GM12873 (cell line): ENCODE data around the gene NEUROD1.

ENCODE experiments used
- TF ChIP-seq, protein P1 (sequence below): IDR thresholded peaks from 2 replicates; pipeline ENCODE4 v1.5.1; 2012; ENCODE audit warnings: low read depth, mild to moderate bottlenecking, moderate library complexity, low read length, control low read depth; ENCODE audit not compliant: insufficient read depth; ENCODE audit errors: missing control alignments

NEUROD1 gene

DNA sequence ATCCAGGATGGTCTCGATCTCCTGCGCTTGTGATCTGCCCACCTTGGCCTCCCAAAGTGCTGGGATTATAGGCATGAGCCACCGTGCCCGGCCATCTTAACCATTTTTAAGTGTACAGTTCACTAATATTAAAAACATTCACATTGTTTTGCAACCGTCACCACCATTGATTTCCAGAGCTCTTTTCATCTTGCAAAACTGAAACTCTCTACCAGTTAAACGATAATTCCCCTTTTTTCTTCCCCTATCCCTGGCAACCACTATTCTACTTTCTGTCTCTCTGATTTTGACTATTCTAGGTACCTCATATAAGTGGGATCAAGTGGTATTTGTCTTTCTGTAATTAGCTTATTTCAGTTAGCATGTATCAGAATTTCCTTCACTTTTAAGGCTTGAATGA lies 16.8 kb upstream of the NEUROD1 start:
- TF ChIP-seq, protein P1, sequence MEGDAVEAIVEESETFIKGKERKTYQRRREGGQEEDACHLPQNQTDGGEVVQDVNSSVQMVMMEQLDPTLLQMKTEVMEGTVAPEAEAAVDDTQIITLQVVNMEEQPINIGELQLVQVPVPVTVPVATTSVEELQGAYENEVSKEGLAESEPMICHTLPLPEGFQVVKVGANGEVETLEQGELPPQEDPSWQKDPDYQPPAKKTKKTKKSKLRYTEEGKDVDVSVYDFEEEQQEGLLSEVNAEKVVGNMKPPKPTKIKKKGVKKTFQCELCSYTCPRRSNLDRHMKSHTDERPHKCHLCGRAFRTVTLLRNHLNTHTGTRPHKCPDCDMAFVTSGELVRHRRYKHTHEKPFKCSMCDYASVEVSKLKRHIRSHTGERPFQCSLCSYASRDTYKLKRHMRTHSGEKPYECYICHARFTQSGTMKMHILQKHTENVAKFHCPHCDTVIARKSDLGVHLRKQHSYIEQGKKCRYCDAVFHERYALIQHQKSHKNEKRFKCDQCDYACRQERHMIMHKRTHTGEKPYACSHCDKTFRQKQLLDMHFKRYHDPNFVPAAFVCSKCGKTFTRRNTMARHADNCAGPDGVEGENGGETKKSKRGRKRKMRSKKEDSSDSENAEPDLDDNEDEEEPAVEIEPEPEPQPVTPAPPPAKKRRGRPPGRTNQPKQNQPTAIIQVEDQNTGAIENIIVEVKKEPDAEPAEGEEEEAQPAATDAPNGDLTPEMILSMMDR: no peak

DNA sequence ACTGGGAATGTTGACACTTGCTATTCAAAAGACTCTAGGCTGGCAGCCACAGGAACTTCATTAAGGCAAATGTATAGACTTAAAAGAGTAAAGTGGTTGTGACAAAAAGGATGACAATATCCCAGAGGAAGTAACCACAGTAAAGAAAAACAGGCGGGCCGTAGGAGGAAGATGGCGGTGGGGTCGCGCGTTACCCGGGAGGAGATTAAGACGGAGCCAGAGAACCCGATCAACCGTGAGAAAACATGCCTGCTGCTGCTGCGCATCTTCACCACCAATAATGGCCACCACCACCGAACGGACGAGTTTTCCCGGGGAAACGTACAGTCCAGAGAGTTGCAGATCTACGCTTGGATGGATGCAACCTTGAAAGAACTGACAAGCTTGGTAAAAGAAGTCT lies 14.0 kb upstream of the NEUROD1 start:
- TF ChIP-seq, protein P1: no peak

DNA sequence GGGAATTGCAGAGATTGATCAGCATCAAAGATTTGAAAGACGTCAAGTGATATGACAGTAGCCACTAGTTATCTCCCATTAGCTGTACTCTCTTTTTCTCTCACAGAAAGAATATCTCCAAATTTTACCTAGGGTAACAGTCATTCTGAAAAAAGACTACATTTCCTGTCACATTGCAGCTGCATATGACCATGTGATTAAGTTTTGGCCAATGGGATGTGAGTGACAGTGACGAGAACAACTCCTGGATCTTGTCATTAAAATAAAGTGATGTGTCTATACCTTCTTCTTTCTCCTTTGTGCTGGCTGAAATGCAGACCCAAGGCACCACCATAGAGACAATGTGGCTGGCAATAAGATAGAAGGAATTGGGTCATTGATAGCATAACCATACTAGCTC lies 10.5 kb upstream of the NEUROD1 start:
- TF ChIP-seq, protein P1: no peak

DNA sequence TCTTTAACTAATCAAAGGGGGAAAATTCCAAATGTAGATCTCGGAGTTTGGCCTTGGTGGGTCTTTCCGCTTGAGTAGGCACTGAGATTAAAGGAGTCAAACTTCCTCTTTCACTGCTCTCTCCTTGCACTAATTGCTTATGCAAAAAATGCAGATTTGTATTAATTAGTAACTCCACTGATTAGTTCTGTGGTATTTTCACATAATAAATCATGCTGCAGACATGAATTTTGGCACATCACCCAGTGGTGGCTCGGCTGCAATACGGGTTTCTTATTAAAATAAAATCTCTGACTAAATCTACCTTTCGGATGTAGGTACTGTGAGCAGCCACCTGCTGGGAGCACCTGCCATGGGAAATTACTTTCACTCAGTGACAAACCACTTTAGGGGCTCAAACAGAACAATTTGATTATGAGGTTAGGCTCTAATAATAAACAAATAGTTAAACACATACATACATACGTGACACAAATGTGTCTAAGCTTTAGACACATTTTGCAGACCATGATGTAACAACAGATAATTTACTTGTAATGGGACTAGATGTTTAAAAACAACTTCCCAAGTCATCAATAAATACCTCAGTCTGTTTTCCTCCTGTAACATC lies 6.4 kb upstream of the NEUROD1 start:
- TF ChIP-seq, protein P1: no peak

DNA sequence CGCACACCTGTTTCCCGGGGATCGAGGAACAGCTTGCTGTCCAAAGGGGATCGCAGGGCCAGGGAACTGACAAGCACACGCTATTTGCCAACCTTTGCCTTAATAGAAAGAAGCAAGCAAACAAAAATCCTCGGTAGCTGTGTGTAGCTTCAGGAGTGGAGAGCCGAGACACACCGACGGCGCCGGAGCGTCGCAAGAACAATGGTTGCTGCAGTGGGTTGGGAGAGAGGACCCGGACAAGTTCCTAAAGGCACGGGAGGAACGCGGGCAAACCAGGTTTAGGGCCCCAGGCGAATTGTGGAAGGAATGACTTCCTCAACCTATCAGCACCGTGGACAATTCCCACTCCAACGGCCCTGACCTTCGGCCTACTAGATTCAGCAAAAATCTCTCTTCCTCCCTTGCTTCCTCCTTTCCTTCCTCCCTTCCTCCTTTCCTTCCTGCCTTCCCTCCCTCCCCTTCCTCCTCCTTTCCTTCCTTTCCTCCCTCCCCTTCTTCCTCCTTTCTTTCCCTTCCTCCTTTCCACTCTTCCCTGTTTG lies 4.9 kb upstream of the NEUROD1 start:
- TF ChIP-seq, protein P1: no peak

DNA sequence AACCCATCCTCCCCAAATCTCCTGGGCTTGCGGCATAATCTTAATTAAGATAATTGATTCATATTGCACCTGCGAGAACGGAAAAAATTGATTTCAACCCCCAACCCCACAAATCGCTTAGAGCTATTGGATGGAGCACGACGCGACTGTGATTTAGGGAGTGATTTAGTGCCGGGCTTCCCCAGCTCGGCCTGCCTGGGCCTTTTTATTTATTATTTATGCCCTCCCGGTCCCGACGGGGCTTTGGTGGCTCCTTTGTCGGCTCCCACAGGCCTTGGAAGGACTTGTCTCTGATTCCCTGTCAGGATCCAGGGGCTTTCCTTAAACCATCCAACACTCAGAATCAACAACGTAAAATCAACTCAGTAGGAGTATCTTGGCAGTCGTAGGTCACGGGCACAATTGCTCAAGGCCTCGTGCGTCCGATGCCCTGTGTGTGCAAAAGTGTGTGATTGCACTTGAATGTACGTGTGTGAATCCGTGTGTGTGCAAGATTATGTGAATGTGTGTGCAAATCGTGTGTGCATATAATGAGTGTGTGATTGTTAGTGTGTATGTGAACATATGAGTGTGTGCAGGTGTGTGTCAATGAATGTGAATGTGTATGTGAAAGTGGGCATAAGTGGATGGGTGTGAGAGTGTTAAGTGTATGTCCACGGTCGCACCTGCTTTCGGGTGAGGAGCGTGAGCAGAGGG lies 4.3 kb upstream of the NEUROD1 start:
- TF ChIP-seq, protein P1: no peak

DNA sequence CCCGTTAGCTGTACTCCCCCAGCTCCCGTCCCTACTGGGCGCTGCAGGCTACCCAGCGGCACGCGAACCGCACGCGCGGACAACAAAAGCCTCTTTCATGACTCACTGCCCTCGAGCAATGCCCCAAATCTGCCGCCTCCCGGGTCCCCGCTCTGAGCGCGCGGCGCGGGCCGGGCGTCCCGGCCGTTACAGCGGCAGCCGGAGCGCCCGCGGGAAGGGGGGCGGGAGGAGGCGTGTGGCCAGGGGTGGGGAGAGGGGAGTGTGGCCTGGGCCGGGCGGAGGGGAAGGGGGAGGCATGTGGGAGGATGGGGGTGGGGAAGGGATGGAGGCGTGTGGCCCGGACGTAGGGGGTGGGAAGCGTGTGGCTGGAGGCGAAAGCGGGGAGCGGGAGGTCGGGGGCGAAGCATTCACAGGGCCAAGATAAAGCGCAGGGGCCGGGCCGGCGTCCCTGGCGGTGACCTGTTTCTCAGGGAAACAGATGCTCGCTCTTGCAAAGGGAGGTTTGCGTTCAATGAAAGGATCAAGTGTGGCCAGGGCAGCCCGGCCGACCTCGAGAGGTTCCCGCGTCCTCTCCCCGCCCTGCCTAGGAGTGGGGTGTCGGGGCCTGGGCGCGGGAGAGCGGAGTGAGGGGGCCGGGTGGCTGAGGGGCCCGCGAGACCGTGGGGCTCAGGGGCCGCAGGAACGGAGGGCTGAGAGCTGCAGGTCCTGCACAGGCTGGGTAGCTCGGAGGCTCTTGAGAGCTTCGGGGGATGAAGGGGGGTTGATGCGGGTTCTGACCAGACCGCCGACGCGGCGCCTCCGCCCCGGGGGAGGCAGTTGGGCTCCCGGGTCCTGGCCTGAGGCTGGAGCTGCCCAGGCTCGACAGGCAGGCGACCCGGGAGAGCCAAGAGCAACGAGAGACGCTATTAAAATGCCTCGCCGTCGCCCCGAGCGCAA lies 3.5 kb upstream of the NEUROD1 start:
- TF ChIP-seq, protein P1: no peak
